Head of caudate nucleus (tissue), 42 donors: Measurements from ENCODE around the gene IGSF23.
"Not testable (repeated sequence)": the region's sequence is repeated elsewhere in the genome, so short reads cannot be mapped to it uniquely, and the experiment has no call there.

Experiments
- DNase-seq, 42 donors: peaks; one replicate each; pipeline versions ENCODE4 v3.0.0 to v3.0.0-alpha.2; 2020 to 2021; ENCODE audit warnings: mixed read lengths in 7 of 42
- intact Hi-C: fragments of 100-400 bp; cut with DNase I; formaldehyde crosslinking; loops from one replicate; pipeline ENCODE4 v1.15.0; 2022

IGSF23 gene

GRCh38 chr19:44634058-44634457 lies 20.7 kb downstream of the IGSF23 start:
- intact Hi-C loops, DNase-seq: not testable (repeated sequence)

- intact Hi-C loops: no loop called here
- no peak for DNase-seq
Measured at GRCh38 chr19:44634785-44635184, 21.4 kb downstream of the IGSF23 start.

- intact Hi-C loops: no loop called here
- DNase-seq: peak in 1 of 42 donors; percentile 3
Measured at GRCh38 chr19:44635581-44636438, 22.4 kb downstream of the IGSF23 start.

GRCh38 chr19:44636439-44637389 lies 23.4 kb downstream of the IGSF23 start:
- intact Hi-C loops: no loop called here
- no peak for DNase-seq

GRCh38 chr19:44637390-44637764 lies 24.0 kb downstream of the IGSF23 start:
- intact Hi-C loops: no loop called here
- DNase-seq: no peak

GRCh38 chr19:44640518-44640917 lies 27.2 kb downstream of the IGSF23 start:
- no peak for DNase-seq
- intact Hi-C loops: no loop called here

- DNase-seq: no peak
- intact Hi-C loops: no loop called here
Measured at GRCh38 chr19:44641501-44642265, 28.3 kb downstream of the IGSF23 start.

GRCh38 chr19:44642377-44642776 lies 29.0 kb downstream of the IGSF23 start:
- intact Hi-C loops: no loop called here
- DNase-seq: no peak

- peak; percentile 6 to 84 (median 66) for DNase-seq
- intact Hi-C loops: no loop called here
Measured at GRCh38 chr19:44643605-44644401, 30.4 kb downstream of the IGSF23 start, which contains the start of gene PVR. Gene PVR (plus strand): TSS chr19:44643910. CDS start chr19:44644097, 187 bp downstream.

- intact Hi-C loops: no loop called here
- DNase-seq: peak in 35 of 42 donors; percentile 5 to 70 (median 28)
Measured at GRCh38 chr19:44644402-44645016, 31.1 kb downstream of the IGSF23 start.

- intact Hi-C loops: no loop called here
- DNase-seq: no peak
Measured at GRCh38 chr19:44645407-44646048, 32.2 kb downstream of the IGSF23 start.

- intact Hi-C loops: no loop called here
- DNase-seq: no peak
Measured at GRCh38 chr19:44646049-44646416, 32.7 kb downstream of the IGSF23 start.

- DNase-seq: no peak
- intact Hi-C loops: no loop called here
Measured at GRCh38 chr19:44647144-44647543, 33.8 kb downstream of the IGSF23 start.

GRCh38 chr19:44648631-44649251 lies 35.4 kb downstream of the IGSF23 start:
- intact Hi-C loops: no loop called here
- no peak for DNase-seq

GRCh38 chr19:44649578-44650145 lies 36.3 kb downstream of the IGSF23 start:
- no peak for DNase-seq
- intact Hi-C loops: loop anchor here (10.0 kb wide), 1 partner anchor 75 kb away; no protein-coding TSS in a partner anchor

- intact Hi-C loops: loop anchor here (10.0 kb wide), 1 partner anchor 79 kb away; no protein-coding TSS in a partner anchor
- no peak for DNase-seq
Measured at GRCh38 chr19:44653343-44653742, 40.0 kb downstream of the IGSF23 start.
